K562 (cell line): ENCODE results near the gene BTAF1. TPM values are rescaled to one million over a fixed set of nuclear protein-coding genes. Genes with fewer than 3 reads are reported as not detected.
A peak's percentile ranks its signal among the peaks of the same experiment; 100 is the strongest.

ENCODE experiments used
- BCOR ChIP-seq: fragments of 450-650 bp; IDR thresholded peaks from 2 replicates; pipeline ENCODE4 v1.6.1; 2016
- CTBP1 ChIP-seq: fragments of 450-650 bp; IDR thresholded peaks from 2 replicates; pipeline ENCODE4 v1.6.1; 2016; ENCODE audit warnings: borderline replicate concordance
- DDX20 ChIP-seq: fragments of 450-650 bp; IDR thresholded peaks from 2 replicates; pipeline ENCODE4 v1.6.1; 2016; ENCODE audit warnings: missing genetic modification characterization, low read depth, mild to moderate bottlenecking, missing compliant biosample characterization, moderate library complexity
- ETV6 ChIP-seq, 3 experiments: fragments of 150-350 bp in 1 of 3; sonication (generic) in 1 of 3; formaldehyde crosslinking in 1 of 3; IDR thresholded peaks; 2 replicates each; pipeline versions ENCODE4 v1.6.1 to v1.8.0; 2014 to 2022; ENCODE audit warnings: borderline replicate concordance in 2 of 3, low read depth in 2 of 3, antibody characterized with exemption in 1 of 3, low read length in 1 of 3, mild to moderate bottlenecking in 1 of 3, missing genetic modification reagents in 1 of 3
- KLF1 ChIP-seq: fragments of 450-650 bp; IDR thresholded peaks from 2 replicates; pipeline ENCODE4 v1.6.1; 2016; ENCODE audit warnings: missing genetic modification characterization, missing compliant biosample characterization
- MTF1 ChIP-seq: fragments of 250-450 bp; sonication (Bioruptor Pico); IDR thresholded peaks from 2 replicates; pipeline ENCODE4 v1.9.0; 2021; ENCODE audit warnings: moderate library complexity, mild to moderate bottlenecking, inconsistent platforms, borderline replicate concordance
- NFATC3 ChIP-seq: fragments of 450-650 bp; IDR thresholded peaks from 2 replicates; pipeline ENCODE4 v1.6.1; 2017; ENCODE audit warnings: mild to moderate bottlenecking
- TCF15 ChIP-seq: fragments of 250-450 bp; sonication (Bioruptor Pico); IDR thresholded peaks from 2 replicates; pipeline ENCODE4 v1.8.0; 2022; ENCODE audit warnings: moderate library complexity, mild to moderate bottlenecking, inconsistent platforms
- TEAD1 ChIP-seq, 2 experiments: fragments of 450-650 bp in 1 of 2; sonication (generic) in 1 of 2; formaldehyde crosslinking; IDR thresholded peaks; 2 replicates each; pipeline versions ENCODE4 v1.4.0 to v1.8.0; 2020 to 2022; ENCODE audit warnings: mild to moderate bottlenecking in 2 of 2, missing genetic modification reagents in 1 of 2
- ZNF695 ChIP-seq: fragments of 450-650 bp; formaldehyde crosslinking; IDR thresholded peaks from 2 replicates; pipeline ENCODE4 v1.4.0; 2020; ENCODE audit warnings: mild to moderate bottlenecking, moderate library complexity
- ZNF76 ChIP-seq: fragments of 250-450 bp; sonication (Bioruptor Pico); IDR thresholded peaks from 2 replicates; pipeline ENCODE4 v1.4.0; 2020; ENCODE audit warnings: mild to moderate bottlenecking, moderate library complexity, borderline replicate concordance
- polyA plus RNA-seq, 8 experiments: library from polyadenylated mRNA; depleted of rRNA in 4 of 8; stranded (reverse) in 5 of 8; unstranded in 3 of 8; fragments of >200 nt; fragmentation: Nextera tagmentation in 2 of 8; fragmentation: Illumina TruSeq in 1 of 8; extraction: Ambion mirVana in 2 of 8; extraction: Trizol in 1 of 8; gene quantifications; 2 replicates each; pipeline versions ENCODE4 v1.2.1 to v1.2.3, GENCODE V29; 2011 to 2014; ENCODE audit warnings: inconsistent platforms in 1 of 8, missing spikeins in 1 of 8
- total RNA-seq, 7 experiments: library from RNA; depleted of rRNA in 6 of 7; stranded (reverse); fragments of >200 nt in 6 of 7; fragmentation: Illumina TruSeq in 2 of 7; extraction: Trizol in 2 of 7; gene quantifications; 2 replicates each; pipeline versions ENCODE4 v1.2.1 to v1.2.3, GENCODE V29; 2011 to 2021; ENCODE audit warnings: low replicate concordance in 1 of 7
- TF ChIP-seq, protein P1 (sequence below): sonication (generic); formaldehyde crosslinking; IDR thresholded peaks from 2 replicates; pipeline ENCODE4 v1.8.0; 2022; ENCODE audit warnings: missing genetic modification reagents, mild to moderate bottlenecking, moderate library complexity, borderline replicate concordance
- TF ChIP-seq, protein P2 (sequence below): fragments of 450-650 bp; formaldehyde crosslinking; IDR thresholded peaks from 2 replicates; pipeline ENCODE4 v1.4.0; 2022; ENCODE audit warnings: mild to moderate bottlenecking, moderate library complexity
- TF ChIP-seq, protein P3 (sequence below), 2 experiments: fragments of 450-650 bp; IDR thresholded peaks; 2 replicates each; pipeline ENCODE4 v1.6.1; 2016; ENCODE audit warnings: mild to moderate bottlenecking in 2 of 2, borderline replicate concordance in 1 of 2, low read depth in 1 of 2, moderate library complexity in 1 of 2

The BTAF1 gene
- total and polyA plus RNA-seq, 9 of the 15 experiments (the other 6 are each of a cell fraction or from before 2014, with no cell fraction given) = 6.6 to 70.7 (median 30.5) TPM

GRCh38 chr10:91923371-91924211 is at the start of gene BTAF1 (continued):
- TF ChIP-seq MTF1 (CRISPR knock-in tag) = no peak
- no peak for TF ChIP-seq BCOR
- TF ChIP-seq DDX20 (tag) = no peak
- peak; percentile 78 for TF ChIP-seq CTBP1
- TF ChIP-seq, protein P1, sequence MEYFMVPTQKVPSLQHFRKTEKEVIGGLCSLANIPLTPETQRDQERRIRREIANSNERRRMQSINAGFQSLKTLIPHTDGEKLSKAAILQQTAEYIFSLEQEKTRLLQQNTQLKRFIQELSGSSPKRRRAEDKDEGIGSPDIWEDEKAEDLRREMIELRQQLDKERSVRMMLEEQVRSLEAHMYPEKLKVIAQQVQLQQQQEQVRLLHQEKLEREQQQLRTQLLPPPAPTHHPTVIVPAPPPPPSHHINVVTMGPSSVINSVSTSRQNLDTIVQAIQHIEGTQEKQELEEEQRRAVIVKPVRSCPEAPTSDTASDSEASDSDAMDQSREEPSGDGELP = peak; percentile 66; the same call in 1 of the 2 replicates
- TF ChIP-seq, protein P2, sequence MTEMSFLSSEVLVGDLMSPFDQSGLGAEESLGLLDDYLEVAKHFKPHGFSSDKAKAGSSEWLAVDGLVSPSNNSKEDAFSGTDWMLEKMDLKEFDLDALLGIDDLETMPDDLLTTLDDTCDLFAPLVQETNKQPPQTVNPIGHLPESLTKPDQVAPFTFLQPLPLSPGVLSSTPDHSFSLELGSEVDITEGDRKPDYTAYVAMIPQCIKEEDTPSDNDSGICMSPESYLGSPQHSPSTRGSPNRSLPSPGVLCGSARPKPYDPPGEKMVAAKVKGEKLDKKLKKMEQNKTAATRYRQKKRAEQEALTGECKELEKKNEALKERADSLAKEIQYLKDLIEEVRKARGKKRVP = no peak
- TF ChIP-seq ZNF76 (CRISPR knock-in tag) = no peak
- no peak for TF ChIP-seq ZNF695 (CRISPR knock-in tag)
- no peak for TF ChIP-seq ETV6 (IDR thresholded peaks at IDR 0.05; ENCODE audit: borderline replicate concordance in 1 of 2, low read depth in 2 of 2, low read length in 1 of 2)
- TF ChIP-seq ETV6 (CRISPR knock-in tag; IDR thresholded peaks at IDR 0.05; ENCODE audit: borderline replicate concordance) = no peak
- TF ChIP-seq, protein P3, sequence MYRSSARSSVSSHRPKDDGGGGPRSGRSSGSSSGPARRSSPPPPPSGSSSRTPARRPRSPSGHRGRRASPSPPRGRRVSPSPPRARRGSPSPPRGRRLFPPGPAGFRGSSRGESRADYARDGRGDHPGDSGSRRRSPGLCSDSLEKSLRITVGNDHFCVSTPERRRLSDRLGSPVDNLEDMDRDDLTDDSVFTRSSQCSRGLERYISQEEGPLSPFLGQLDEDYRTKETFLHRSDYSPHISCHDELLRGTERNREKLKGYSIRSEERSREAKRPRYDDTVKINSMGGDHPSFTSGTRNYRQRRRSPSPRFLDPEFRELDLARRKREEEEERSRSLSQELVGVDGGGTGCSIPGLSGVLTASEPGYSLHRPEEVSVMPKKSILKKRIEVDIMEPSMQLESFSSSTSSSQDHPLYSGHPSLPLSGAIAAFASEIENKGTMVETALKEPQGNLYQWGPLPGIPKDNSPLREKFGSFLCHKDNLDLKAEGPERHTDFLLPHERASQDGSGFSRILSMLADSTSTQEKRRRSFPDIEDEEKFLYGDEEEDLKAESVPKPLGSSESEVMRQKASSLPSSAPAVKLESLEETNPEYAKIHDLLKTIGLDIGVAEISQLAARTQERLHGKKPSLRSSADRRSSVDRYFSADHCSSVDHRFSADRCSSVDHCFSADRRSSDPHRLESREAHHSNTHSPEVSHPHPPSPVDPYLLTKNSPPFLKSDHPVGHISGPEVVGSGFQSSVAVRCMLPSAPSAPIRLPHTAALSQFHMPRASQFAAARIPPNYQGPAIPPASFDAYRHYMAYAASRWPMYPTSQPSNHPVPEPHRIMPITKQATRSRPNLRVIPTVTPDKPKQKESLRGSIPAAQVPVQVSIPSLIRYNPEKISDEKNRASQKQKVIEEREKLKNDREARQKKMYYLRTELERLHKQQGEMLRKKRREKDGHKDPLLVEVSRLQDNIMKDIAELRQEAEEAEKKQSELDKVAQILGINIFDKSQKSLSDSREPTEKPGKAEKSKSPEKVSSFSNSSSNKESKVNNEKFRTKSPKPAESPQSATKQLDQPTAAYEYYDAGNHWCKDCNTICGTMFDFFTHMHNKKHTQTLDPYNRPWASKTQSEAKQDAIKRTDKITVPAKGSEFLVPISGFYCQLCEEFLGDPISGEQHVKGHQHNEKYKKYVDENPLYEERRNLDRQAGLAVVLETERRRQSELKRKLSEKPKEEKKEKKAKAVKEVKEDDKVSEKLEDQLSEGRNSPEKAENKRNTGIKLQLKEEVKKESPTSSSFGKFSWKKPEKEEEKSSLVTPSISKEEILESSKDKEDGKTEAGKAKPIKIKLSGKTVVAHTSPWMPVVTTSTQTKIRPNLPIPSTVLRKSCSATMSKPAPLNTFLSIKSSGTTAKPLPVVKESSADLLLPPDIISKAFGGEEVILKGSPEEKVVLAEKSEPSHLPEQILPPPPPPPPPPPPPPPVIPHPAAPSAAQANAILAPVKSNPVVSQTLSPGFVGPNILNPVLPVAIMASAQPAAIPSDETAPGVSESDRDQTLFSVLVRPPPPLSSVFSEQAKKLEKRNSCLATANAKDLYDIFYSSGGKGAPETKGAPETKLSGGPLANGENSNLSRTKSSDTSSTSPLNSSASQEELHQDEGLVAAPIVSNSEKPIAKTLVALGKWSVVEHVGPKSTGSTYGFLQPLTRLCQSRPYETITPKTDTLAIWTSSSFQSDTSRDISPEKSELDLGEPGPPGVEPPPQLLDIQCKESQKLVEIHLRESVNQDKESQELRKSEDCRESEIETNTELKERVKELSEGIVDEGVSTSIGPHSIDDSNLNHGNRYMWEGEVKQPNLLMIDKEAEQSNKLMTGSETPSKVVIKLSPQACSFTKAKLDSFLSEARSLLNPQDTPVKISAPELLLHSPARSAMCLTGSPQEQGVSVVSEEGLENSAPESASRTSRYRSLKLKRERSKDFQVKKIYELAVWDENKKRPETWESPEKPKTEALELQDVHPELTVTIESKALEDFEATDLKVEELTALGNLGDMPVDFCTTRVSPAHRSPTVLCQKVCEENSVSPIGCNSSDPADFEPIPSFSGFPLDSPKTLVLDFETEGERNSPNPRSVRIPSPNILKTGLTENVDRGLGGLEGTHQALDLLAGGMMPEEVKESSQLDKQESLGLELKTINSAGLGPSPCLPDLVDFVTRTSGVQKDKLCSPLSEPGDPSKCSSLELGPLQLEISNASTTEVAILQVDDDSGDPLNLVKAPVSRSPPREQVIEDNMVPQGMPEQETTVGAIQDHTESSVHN (IDR thresholded peaks at IDR 0.05; ENCODE audit: borderline replicate concordance in 1 of 2, low read depth in 1 of 2) = no peak
- TF ChIP-seq TEAD1 (CRISPR knock-in tag; IDR thresholded peaks at IDR 0.05) = peak in 1 of 2 experiments; percentile 79; a peak in 1 of 4 replicates
- TF ChIP-seq TCF15 = no peak
- TF ChIP-seq KLF1 (tag) = 0 out of 2 replicates have a peak, but pooled peaks have one; percentile 19
- no peak for TF ChIP-seq NFATC3
